Inferior parietal cortex (tissue), 1 donor: ENCODE data around the gene UBE2D1.

Experiments
- DNase-seq: peaks from one replicate; pipeline ENCODE4 v3.0.0-alpha.2; 2016; ENCODE audit errors: extremely low spot score

Gene UBE2D1

DNA sequence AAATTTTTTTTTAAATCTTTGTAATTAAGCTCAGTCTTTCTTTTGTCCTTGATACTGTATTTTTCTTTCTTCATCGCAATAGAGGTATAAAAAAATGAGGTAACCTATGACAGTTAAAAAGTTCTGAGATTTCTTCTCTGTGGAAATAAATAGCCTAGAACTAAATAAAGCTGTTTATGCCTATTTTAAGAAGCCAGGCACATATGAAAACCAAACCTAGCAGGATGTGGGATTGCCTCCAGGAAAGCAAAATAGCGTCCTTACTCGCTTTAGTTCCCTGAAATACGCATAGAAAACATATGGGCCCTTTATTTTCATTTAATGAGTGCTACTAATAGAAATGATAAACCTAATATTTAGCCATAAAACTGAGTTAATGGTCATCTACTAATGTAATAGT is 6.6 kb downstream of the UBE2D1 start:
- no peak for DNase-seq

- DNase-seq, result peak; percentile 17
Observed at GRCh38 chr10:58341947-58342346, 7.1 kb downstream of the UBE2D1 start.

- no peak for DNase-seq
Observed at GRCh38 chr10:58347967-58348366, 13.2 kb downstream of the UBE2D1 start.

GRCh38 chr10:58348571-58349033 is 13.8 kb downstream of the UBE2D1 start:
- no peak for DNase-seq

DNA sequence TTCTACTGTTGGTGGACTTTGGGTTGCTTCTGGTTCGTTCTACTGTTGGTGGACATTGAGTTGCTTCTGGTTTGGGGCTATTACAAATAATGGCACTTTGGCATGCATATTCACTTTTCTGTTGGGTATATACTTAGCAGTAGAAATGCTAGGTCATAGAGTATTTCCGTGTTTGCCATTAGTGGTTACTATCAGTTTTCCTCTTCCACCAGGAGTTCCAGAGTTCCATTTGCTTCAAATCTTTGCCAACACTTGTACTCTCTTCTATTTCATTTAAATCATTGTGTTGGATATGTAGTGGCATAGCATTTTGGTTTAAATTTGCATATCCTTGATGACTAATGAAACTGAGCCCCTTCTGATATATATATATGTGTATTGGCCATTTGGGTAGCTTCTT is 15.2 kb downstream of the UBE2D1 start:
- DNase-seq, result no peak

GRCh38 chr10:58350619-58351323 is 16.0 kb downstream of the UBE2D1 start:
- DNase-seq, result no peak

DNA sequence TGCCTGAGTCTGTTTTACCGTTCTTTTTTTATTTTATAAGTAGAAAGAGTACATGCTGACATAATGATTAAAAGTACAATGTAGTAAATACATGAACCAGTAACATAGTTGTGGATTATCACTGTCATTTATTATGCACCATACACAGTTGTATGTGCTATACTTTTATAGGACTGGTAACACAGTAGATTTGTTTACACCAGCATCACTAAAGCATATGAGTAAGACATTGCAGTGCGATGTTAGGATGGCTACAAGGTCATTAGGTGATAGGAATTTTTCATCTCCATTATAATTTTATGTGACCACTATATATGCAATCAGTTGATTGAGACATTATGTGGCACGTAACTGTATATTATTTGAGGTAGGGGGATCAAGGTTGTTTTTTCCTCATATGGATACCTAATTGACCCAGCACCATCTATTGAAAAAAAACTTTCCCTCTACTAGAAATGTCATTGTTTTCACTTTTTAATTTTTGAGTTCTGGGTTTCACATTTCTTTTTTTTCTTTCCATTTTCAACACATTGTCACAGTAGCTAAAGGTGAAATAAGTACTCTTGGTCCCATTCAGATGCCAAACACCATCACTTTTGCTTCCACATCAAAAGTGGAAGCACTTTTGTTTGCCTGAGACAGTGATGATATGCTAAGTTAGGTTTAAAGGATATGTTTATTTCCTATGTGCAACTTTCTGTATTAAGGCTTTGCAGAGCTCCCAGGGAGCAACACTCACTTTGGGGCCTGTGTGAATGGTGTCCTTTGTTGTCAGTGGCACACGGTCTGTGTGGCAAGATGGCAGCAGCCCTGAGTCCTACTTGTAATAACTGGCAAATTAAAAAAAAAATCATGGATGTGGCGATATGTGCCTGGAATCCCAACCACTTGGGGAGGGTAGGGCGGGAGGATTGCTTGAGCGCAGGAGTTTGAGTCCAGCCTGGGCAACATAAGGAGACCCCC is 17.1 kb downstream of the UBE2D1 start:
- DNase-seq, result peak; percentile 22

DNA sequence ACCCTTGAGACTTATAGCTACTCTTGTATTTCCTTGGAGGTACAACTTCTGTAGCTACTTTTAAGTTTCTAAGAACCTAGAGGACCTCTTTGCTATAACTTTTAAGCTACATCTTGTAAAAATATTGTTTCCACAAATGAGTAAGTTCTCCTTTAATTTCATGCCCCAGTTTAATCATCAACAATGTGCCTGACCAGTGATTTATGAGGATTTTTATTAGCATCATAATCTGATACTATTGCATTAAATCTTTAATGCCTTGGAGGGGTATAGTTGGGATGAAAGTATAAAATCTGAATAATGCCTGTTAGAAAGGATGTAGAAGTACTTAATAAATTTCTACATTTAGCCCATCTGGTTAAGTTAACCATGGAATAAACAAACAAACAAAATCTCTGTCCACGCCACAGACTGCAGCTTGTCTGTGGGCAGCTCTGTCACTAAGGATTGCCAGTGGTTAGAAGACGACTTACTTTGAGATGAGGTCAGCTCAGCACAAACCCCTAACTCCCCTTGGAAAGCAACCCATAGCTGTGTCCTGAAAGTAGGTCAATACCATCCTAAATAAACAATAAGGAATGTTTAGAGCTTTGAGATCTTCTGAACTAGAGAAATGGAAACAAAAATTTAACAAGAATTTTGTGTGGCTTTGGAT is 18.3 kb downstream of the UBE2D1 start:
- DNase-seq, result no peak

DNA sequence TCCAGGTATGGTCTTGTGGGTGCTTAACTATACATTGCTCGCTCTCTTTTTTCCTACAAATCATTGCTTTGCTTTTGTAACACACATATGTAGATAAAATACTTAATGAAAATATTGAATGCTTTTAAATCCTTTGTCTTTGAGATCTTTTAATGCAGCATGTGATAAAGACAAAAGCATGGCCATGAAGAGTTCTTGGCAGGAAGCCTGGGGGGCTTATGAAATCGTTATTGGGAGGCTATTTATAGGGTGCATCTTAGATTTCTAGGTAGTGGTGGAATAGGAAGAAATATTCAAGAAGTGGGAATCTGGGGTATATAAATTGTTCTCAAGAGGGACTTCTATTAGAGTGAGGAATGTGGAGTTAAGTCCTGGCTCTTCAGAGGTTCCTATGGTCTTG is 21.9 kb downstream of the UBE2D1 start:
- DNase-seq, result no peak

DNA sequence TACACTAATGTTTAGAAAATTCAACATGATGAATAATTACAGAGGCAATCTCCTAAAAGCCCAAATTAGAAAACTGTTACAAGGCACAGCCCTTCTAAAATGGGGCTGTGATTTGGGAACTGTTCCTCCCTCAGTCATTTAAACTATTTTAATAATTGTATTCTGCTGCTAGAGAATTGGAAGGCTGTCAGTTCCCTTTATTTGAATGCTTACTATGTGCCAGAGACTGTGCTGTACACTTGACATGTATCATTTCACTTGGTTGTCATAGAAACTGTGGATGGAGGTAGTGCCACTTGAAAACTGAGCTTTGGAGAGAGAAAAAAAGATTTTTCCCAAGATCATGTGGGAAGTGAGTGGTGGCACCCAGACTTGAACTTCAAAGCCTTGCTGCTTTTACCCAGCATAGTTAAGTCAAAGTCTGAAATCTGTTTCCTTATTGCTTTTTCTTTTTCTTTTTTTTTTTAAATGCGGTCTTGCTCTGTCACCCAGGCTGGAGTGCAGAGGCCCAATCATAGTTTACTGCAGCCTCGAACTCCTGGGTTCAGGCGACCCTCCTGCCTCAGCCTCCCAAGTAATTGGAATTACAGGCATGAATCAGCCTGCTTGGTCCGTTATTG is 23.6 kb downstream of the UBE2D1 start:
- no peak for DNase-seq

DNA sequence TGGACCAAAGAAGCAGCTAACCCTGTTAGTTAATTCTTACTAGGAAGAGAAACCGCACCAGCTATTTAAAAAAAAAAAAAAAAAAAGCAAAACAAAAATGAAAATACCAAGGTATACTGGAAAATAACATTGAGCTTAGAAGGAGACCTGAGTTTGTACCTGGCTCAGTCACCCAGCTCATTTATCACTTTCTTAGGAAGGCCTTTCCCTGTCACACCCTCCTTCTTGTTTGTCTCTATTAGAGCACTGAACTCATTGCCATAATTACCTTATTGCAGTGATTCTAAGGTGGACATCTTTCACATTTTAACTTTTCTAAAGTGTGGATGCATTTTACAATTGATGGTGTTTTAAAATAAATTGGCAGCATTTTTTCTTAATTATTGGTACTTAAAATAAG is 24.1 kb downstream of the UBE2D1 start:
- no peak for DNase-seq

DNA sequence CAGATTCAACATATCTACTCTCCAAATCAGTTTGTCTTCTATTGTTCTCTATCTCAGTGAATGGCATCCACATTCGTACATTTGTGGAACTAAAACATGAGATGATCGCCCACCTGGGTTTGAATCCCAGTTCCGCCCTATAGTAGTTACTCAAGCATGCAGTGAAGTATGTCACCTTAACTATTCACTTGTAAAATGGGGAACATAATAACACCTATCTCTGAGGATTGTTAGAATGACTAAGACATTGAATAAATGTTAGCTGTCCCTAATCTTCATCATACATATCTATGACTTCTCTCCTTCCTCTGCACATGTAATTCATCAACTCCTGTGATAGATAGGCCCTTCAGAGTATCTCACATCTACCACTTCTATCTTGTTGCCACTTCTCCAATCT is 24.7 kb downstream of the UBE2D1 start:
- no peak for DNase-seq

DNA sequence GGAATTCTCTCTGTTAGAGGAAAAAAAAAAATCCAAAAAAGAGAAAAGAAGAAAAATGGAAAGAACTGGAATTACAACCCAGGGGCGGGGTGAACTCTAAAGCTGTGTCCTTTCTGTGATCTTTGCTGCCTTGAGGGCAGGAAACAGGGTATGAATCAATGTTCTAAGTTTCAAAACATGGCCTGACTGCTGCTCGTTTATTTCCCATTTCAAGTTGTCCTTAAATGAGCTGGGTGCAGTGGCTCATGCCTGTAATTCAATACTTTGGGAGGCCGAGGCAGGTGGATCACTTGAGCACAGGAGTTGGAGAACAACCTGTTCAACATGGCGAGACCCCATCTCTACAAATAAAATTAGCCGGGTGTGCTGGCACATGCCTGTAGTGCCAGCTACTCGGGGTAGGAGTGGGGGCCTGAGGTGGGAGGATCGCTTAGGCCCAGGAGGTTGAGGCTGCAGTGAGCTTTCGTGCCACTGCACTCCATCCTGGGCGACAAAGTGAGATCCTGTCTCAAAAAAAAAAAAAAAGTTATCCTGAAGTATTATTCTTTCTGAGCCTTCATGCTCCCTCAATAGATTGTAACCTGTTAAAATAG is 25.7 kb downstream of the UBE2D1 start:
- DNase-seq, result no peak

DNA sequence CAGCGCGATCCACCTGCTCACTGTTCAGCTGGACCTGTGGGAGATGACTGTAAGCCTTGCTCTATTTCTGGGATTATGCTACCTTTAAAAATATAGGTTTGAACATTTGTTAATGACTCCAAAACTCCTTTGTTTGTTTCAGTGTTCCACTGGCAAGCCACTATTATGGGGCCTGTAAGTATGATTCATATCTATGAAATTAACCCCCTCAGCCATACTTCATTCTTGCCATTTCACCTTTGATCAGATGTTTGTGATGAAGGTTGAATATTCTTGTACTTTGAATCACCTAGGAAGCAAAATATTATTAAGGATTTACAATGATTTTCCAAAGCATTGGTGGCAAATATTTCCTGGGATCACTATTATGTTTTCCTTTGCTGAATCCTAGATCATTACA is 26.5 kb downstream of the UBE2D1 start:
- no peak for DNase-seq

DNA sequence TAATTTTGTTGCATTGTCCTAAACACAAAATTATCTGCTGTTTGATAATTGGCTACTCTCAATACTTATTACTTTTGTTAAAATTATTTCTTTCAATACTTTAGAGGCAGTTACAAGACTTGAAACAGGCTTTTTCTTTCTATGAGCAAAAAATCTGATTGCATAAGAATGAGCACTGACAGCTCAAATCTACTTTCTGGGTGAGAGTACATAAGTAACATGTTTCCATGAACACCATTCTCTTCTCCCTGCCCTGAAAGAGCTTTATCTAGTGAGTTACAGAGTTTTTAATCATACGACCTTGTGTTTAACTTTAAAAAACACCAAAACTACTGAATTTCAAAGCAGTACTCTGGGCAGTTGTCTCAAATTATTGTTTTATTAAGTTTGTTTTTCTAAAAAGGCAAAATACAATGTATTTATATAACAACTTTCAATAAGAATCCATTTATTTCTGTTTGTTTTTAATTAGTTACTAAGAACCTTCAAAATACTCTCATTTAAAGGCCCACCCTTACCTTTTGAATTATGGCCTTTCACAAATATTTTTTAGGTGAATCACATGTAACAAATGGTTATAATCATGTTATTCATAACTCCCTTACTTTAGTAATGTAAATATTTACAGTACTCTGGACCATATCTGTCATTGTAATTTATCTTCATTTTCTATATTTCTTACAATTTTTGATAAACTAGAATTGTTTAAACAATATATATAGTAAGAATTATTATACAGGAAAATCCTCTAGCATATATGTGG is 27.4 kb downstream of the UBE2D1 start:
- no peak for DNase-seq

GRCh38 chr10:58367069-58367468 is 32.3 kb downstream of the UBE2D1 start:
- no peak for DNase-seq

DNA sequence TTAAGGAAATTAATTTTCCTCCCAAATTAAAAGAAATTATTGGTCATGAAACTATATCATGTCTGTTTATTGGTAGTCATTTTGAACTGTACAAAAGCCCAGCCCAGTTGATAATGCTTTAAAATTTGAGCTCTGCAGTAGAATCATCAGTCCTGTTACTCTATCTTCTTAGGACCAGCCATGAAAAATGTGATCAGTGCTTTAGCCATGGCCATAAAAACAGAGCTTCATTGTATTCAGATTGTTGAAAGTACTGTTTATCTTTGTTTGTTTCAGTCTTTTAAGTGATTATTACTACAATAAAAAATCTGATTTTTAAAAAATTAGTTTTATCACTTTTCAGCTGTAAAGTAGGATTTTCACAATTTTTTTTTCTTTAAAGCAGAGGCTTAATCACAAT is 36.7 kb downstream of the UBE2D1 start:
- no peak for DNase-seq

- DNase-seq, result no peak
Observed at GRCh38 chr10:58372607-58373441, 38.0 kb downstream of the UBE2D1 start.

DNA sequence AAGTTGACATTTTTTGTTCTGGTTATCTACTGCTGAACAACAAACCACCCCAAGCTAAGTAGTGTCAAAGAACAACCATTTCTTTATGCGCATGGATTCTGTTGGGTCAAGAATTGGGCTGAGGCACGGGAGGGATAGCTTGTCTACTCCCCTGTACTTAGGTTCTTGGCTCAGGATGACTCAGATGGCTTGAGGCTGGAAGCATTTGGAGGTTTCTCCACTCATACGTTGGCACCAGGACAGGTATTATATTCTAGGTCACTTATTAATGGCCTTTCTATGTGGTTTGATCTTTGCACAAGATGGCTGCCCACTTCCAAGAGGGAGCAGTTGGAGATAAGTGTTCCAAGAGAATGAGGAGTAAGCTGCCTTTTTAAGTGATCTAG is 38.6 kb downstream of the UBE2D1 start:
- no peak for DNase-seq

- DNase-seq, result no peak
Observed at GRCh38 chr10:58382489-58382995, 47.7 kb downstream of the UBE2D1 start.
